COLO668 (cell line): ENCODE measurements around the gene NDUFA1.
"Not testable (repeated sequence)": the region's sequence is repeated elsewhere in the genome, so short reads cannot be mapped to it uniquely, and the experiment has no call there.

Experiments
- DNase-seq: peaks from one replicate; lab custom pipeline; 2025; ENCODE audit not compliant: unreplicated experiment; lab: John Stamatoyannopoulos, UW

NDUFA1 gene

DNA sequence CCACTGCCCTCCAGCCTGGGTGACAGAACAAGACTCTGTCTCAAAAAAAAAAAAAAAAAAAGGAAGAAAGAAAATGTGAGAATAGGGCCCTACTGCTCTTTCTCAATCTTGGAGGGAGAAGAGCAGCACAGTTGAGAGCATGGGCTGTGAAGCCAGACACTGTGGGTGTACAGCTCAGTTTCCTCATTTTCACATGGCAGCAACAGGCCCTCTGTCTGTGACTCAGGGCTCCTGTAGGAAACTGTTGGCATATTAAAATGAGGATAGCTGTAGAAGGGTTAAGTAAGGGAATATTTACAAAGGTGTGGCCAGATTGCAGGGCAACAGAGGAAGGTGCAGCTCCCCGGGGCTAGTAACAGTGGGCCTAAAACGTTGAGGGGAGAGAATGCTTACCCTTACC, 27.5 kb downstream of the NDUFA1 start:
- DNase-seq, result no peak

DNA sequence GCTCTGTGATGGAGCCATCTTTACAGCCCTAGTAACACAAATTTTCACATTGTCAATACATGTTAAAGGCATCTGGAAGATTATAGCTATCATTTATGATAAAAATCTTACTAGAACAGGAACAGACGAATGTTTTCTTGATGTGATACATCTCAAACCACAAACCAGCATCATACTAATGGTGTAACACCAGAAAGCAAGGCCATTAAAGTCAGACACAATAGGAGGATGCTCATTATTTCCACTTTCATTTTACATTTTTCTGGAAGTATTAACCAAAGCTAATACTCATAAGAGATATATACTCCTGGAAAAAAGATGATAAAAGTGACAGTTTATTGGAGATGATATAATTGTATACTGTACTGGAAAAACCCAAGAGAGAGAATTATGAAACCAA, 29.3 kb downstream of the NDUFA1 start:
- no peak for DNase-seq

DNA sequence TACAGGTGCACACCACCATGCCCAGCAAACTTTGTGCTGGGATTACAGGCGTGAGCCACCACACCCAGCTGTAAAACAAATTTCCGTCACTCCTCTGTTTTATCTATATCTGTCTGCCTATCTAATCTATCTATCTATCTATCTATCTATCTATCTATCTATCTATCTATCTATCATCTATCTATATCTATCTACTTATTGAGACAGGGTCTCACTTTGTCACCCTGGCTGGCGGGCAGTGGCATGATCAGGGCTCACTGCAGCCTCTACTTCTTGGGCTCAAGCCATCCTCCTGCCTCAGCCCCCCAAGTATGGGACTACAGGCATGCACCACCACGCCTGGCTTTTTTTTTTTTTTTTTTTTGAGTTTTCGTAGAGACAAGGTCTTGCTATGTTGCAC, 44.7 kb downstream of the NDUFA1 start:
- DNase-seq, result no peak

DNA sequence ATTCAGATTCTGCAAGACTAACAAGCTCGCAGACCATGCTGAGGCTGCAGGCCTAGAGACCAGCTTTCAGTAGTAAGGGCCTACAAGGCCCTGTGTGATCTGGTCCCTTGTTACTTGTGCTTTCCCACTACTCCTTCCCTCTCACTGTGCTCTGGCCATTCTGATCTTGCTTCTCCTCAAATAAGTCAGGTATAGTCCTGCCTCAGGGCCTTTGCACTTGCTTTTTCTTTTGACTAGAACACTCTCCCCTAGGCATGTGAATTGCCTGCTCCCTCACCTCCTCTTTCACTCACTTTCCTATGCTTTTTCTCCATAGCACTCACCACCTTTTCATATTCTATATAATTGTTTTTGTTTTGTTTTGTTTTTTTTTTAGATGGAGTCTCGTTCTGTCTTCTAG, 46.2 kb downstream of the NDUFA1 start:
- DNase-seq, result no peak

DNA sequence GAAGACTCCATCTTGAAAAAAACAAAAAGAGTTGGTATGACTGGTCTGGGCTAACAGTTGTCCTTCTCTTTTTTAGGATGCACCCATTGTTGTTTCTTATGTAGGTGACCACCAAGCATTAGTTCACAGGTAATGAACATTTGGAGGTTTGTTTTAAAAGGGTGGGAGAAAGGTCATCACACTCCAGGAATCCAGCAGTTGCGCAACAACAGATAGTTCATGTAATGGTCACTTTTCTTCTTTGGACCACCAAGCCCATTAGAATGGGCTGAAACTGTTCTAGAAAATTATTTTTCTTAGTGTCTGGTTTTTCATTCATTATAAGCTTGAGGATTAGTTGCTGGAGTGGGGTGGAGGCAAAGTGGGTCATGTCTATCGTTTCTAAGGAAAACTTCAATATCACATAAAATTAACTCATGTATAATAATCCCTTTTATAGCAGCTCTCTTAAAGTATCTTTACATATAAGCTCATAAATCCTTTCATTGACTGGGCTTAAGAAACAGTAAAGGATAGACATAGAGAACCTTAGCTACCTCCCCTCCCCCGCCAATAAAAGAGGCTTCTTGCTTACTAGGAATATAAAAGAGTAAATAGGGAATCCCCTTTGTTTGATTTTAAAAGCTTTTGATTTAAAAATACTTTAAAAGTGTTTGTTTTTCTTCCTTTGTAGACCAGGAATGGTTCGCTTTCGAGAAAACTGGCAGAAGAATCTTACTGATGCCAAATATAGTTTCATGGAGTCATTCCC, 48.4 kb downstream of the NDUFA1 start:
- DNase-seq, result no peak

DNA sequence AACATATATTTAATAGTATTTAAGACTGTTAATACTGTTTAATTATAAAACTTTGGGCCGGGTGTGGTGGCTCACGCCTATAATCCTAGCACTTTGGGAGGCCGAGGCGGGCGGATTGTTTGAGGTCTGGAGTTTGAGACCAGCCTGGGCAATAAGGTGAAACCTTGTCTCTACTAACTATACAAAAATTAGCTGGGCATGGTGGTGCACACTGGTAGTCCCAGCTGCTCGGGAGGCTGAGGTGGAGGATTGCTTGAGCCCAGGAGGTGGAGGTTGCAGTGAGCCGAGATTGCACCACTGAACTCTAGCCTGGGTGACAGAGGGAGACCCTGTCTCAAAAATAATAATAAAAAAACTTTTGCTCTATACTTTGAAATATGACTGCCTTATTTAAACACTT, 50.8 kb downstream of the NDUFA1 start:
- not testable (repeated sequence) for DNase-seq
